ENCODE measurements around the gene FBLN2.

- no peak for TF ChIP-seq POLR2AphosphoS5 (IDR thresholded peaks at IDR 0.05; ENCODE audit: low read depth)
- TF ChIP-seq CTCF (IDR thresholded peaks at IDR 0.05; ENCODE audit: insufficient read depth, low read length): no peak
These were observed 3.8 kb upstream of the FBLN2 start for GRCh38 chr3:13544951-13545651.

Data from HL-60 (cell line).